Subcutaneous adipose tissue (tissue), 4 donors: ENCODE results near the gene DPYSL5. TPM values are rescaled to one million over a fixed set of nuclear protein-coding genes. Genes with fewer than 3 reads are reported as not detected.

ENCODE experiments used
- total RNA-seq, 4 donors: library from RNA; depleted of rRNA; stranded (reverse); fragments of >200 nt; gene quantifications; one replicate each; pipeline ENCODE4 v1.1.0, GENCODE V29; 2016
- TF ChIP-seq, protein P1 (sequence below): fragments of 450-650 bp; IDR thresholded peaks from one replicate; pipeline ENCODE4 v1.5.1; 2016; ENCODE audit warnings: low read depth, mild to moderate bottlenecking, control low read depth, antibody characterized with exemption, moderate library complexity

Gene DPYSL5
- total RNA-seq, 4 donors from 2014 or later: not detected

DNA sequence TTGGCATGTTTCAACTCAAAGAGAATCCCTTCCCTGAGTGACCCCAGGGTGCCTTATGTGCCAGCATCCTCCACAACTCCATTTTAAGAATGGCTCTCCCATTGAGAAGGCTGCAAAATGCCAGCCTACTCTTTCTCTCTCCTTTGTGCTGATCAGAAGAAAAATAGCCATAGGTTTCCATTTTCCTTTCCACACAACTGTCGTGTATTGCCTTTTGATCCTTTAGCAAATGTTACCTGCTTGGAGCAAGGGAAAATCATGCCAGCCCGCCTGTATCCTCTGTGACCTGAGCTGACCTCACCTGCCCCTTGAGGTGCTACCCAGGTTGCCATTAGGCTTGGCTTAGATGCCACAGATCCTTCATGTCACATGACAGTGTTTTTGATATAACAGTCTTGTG is 38.8 kb downstream of the DPYSL5 start:
- TF ChIP-seq, protein P1, sequence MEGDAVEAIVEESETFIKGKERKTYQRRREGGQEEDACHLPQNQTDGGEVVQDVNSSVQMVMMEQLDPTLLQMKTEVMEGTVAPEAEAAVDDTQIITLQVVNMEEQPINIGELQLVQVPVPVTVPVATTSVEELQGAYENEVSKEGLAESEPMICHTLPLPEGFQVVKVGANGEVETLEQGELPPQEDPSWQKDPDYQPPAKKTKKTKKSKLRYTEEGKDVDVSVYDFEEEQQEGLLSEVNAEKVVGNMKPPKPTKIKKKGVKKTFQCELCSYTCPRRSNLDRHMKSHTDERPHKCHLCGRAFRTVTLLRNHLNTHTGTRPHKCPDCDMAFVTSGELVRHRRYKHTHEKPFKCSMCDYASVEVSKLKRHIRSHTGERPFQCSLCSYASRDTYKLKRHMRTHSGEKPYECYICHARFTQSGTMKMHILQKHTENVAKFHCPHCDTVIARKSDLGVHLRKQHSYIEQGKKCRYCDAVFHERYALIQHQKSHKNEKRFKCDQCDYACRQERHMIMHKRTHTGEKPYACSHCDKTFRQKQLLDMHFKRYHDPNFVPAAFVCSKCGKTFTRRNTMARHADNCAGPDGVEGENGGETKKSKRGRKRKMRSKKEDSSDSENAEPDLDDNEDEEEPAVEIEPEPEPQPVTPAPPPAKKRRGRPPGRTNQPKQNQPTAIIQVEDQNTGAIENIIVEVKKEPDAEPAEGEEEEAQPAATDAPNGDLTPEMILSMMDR: no peak

GRCh38 chr2:26887151-26887550 is 39.2 kb downstream of the DPYSL5 start:
- TF ChIP-seq, protein P1: no peak

- TF ChIP-seq, protein P1: no peak
Measured at GRCh38 chr2:26889796-26890195, 41.9 kb downstream of the DPYSL5 start.

GRCh38 chr2:26890341-26891000 is 42.5 kb downstream of the DPYSL5 start:
- TF ChIP-seq, protein P1: no peak

- TF ChIP-seq, protein P1: no peak
Measured at GRCh38 chr2:26892133-26892532, 44.2 kb downstream of the DPYSL5 start.

GRCh38 chr2:26892922-26893524 is 45.1 kb downstream of the DPYSL5 start:
- TF ChIP-seq, protein P1: no peak

DNA sequence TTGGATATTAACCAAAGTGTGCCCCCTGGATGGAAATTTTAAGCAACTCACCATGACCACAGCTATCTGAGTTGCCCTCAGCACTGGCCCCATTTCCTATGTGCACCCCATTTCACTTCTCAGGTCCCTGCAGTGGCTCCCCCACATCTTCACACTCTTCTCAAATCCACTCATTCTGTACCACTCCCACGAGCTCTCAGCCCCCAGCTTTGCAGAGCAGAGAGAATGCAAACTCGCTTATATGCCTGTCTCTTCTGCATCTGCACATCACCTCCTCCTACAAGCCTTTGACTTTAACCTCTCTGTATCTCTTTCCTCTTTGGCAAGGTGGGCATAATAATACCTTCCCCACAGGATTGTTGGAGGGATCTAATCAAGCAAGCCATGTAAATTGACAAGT is 46.2 kb downstream of the DPYSL5 start:
- TF ChIP-seq, protein P1: no peak
